ENCODE measurements around the gene GRIK4.
"Not testable (repeated sequence)": the region's sequence is repeated elsewhere in the genome, so short reads cannot be mapped to it uniquely, and the experiment has no call there.

Gene GRIK4

GRCh38 chr11:120511116-120511819 lies at the start of gene GRIK4:
TSS of gene GRIK4 (plus strand) at chr11:120511748. CDS start at chr11:120660319, 148,571 bp downstream.
- peak; percentile 73 for DNase-seq
- in situ Hi-C loops (cut with HindIII; ENCODE audit: low pct_ligation_motif_present, low pct_unique_long_range_greater_than_20kb, low sequenced_read_pairs), result no loop called here

- in situ Hi-C loops (cut with HindIII; ENCODE audit: low pct_ligation_motif_present, low pct_unique_long_range_greater_than_20kb, low sequenced_read_pairs), result no loop called here
- no peak for DNase-seq
These were observed 48.7 kb upstream of the GRIK4 start for GRCh38 chr11:120462825-120463224.

GRCh38 chr11:120465921-120466534 lies 45.5 kb upstream of the GRIK4 start:
- in situ Hi-C loops (cut with HindIII; ENCODE audit: low pct_ligation_motif_present, low pct_unique_long_range_greater_than_20kb, low sequenced_read_pairs), result no loop called here
- DNase-seq, result no peak

GRCh38 chr11:120467627-120468026 lies 43.9 kb upstream of the GRIK4 start:
- no peak for DNase-seq
- in situ Hi-C loops (cut with HindIII; ENCODE audit: low pct_ligation_motif_present, low pct_unique_long_range_greater_than_20kb, low sequenced_read_pairs), result no loop called here

GRCh38 chr11:120471131-120471530 lies 40.4 kb upstream of the GRIK4 start:
- peak; percentile 4 for DNase-seq
- in situ Hi-C loops (cut with HindIII; ENCODE audit: low pct_ligation_motif_present, low pct_unique_long_range_greater_than_20kb, low sequenced_read_pairs), result no loop called here

GRCh38 chr11:120471994-120472393 lies 39.6 kb upstream of the GRIK4 start:
- in situ Hi-C loops (cut with HindIII; ENCODE audit: low pct_ligation_motif_present, low pct_unique_long_range_greater_than_20kb, low sequenced_read_pairs), result no loop called here
- DNase-seq, result no peak

- in situ Hi-C loops (cut with HindIII; ENCODE audit: low pct_ligation_motif_present, low pct_unique_long_range_greater_than_20kb, low sequenced_read_pairs), result no loop called here
These were observed 38.0 kb upstream of the GRIK4 start for GRCh38 chr11:120473503-120473902.

GRCh38 chr11:120482149-120482548 lies 29.4 kb upstream of the GRIK4 start:
- in situ Hi-C loops (cut with HindIII; ENCODE audit: low pct_ligation_motif_present, low pct_unique_long_range_greater_than_20kb, low sequenced_read_pairs), result no loop called here
- no peak for DNase-seq

More at GRCh38 chr11:120473503-120473902, 38.0 kb upstream of the GRIK4 start:
- DNase-seq, result no peak

- DNase-seq, result no peak
- in situ Hi-C loops (cut with HindIII; ENCODE audit: low pct_ligation_motif_present, low pct_unique_long_range_greater_than_20kb, low sequenced_read_pairs), result no loop called here
These were observed 26.8 kb upstream of the GRIK4 start for GRCh38 chr11:120484722-120485121.

GRCh38 chr11:120486138-120486537 lies 25.4 kb upstream of the GRIK4 start:
- no peak for DNase-seq
- in situ Hi-C loops (cut with HindIII; ENCODE audit: low pct_ligation_motif_present, low pct_unique_long_range_greater_than_20kb, low sequenced_read_pairs), result no loop called here

GRCh38 chr11:120489799-120490198 lies 21.7 kb upstream of the GRIK4 start:
- no peak for DNase-seq
- in situ Hi-C loops (cut with HindIII; ENCODE audit: low pct_ligation_motif_present, low pct_unique_long_range_greater_than_20kb, low sequenced_read_pairs), result no loop called here

- in situ Hi-C loops (cut with HindIII; ENCODE audit: low pct_ligation_motif_present, low pct_unique_long_range_greater_than_20kb, low sequenced_read_pairs), result no loop called here
- no peak for DNase-seq
These were observed 19.1 kb upstream of the GRIK4 start for GRCh38 chr11:120492486-120492885.

GRCh38 chr11:120494595-120494994 lies 17.0 kb upstream of the GRIK4 start:
- in situ Hi-C loops (cut with HindIII; ENCODE audit: low pct_ligation_motif_present, low pct_unique_long_range_greater_than_20kb, low sequenced_read_pairs), result no loop called here
- no peak for DNase-seq

GRCh38 chr11:120499088-120499487 lies 12.5 kb upstream of the GRIK4 start:
- DNase-seq, result no peak
- in situ Hi-C loops (cut with HindIII; ENCODE audit: low pct_ligation_motif_present, low pct_unique_long_range_greater_than_20kb, low sequenced_read_pairs), result no loop called here

GRCh38 chr11:120499859-120500258 lies 11.7 kb upstream of the GRIK4 start:
- no peak for DNase-seq
- in situ Hi-C loops (cut with HindIII; ENCODE audit: low pct_ligation_motif_present, low pct_unique_long_range_greater_than_20kb, low sequenced_read_pairs), result no loop called here

GRCh38 chr11:120500414-120501071 lies 11.0 kb upstream of the GRIK4 start:
- no peak for DNase-seq
- in situ Hi-C loops (cut with HindIII; ENCODE audit: low pct_ligation_motif_present, low pct_unique_long_range_greater_than_20kb, low sequenced_read_pairs), result no loop called here

- in situ Hi-C loops (cut with HindIII; ENCODE audit: low pct_ligation_motif_present, low pct_unique_long_range_greater_than_20kb, low sequenced_read_pairs), result no loop called here
- no peak for DNase-seq
These were observed 10.1 kb upstream of the GRIK4 start for GRCh38 chr11:120501440-120501839.

GRCh38 chr11:120501976-120502755 lies 9.4 kb upstream of the GRIK4 start:
- in situ Hi-C loops (cut with HindIII; ENCODE audit: low pct_ligation_motif_present, low pct_unique_long_range_greater_than_20kb, low sequenced_read_pairs), result no loop called here

GRCh38 chr11:120503529-120503928 lies 8.0 kb upstream of the GRIK4 start:
- DNase-seq; in situ Hi-C loops (cut with HindIII; ENCODE audit: low pct_ligation_motif_present, low pct_unique_long_range_greater_than_20kb, low sequenced_read_pairs): not testable (repeated sequence)

More at GRCh38 chr11:120501976-120502755, 9.4 kb upstream of the GRIK4 start:
- no peak for DNase-seq

Measured in ACHN (cell line).